Jurkat, Clone E6-1 (cell line): ENCODE results near the gene GID4.

Experiments
- DNase-seq: peaks from one replicate; pipeline ENCODE4 v3.0.0-alpha.2; 2011; ENCODE audit warnings: low read depth, low spot score
- H3K4me3 ChIP-seq: 2 replicates; pipeline ENCODE4 v1.5.1; 2011; ENCODE audit warnings: mild to moderate bottlenecking, low read length, control low read depth, moderate library complexity

GID4 gene

GRCh38 chr17:18087610-18088491, 48.6 kb downstream of the GID4 start, which contains the start of gene DRG2:
Gene DRG2, plus strand, starts transcription at chr17:18087948. Its CDS starts 76 bp downstream, at chr17:18088024.
- peak within 1 kb of the TSS; percentile 98 for H3K4me3 ChIP-seq
- DNase-seq: peak; percentile 81

- no peak overlapping the region for H3K4me3 ChIP-seq
- DNase-seq: no peak
Observed at GRCh38 chr17:18089613-18090012, 50.4 kb downstream of the GID4 start.

- peak; percentile 32 for DNase-seq
- no peak overlapping the region for H3K4me3 ChIP-seq
Observed at GRCh38 chr17:18093616-18094408, 54.6 kb downstream of the GID4 start.

- no peak overlapping the region for H3K4me3 ChIP-seq
- no peak for DNase-seq
Observed at GRCh38 chr17:18094409-18094807, 55.2 kb downstream of the GID4 start.

- no peak for DNase-seq
Observed at GRCh38 chr17:18099516-18099915, 60.3 kb downstream of the GID4 start.

GRCh38 chr17:18100616-18101015, 61.4 kb downstream of the GID4 start:
- no peak overlapping the region for H3K4me3 ChIP-seq
- DNase-seq: no peak

More at GRCh38 chr17:18099516-18099915, 60.3 kb downstream of the GID4 start:
- no peak overlapping the region for H3K4me3 ChIP-seq

GRCh38 chr17:18101828-18102227, 62.6 kb downstream of the GID4 start:
- no peak for DNase-seq
- no peak overlapping the region for H3K4me3 ChIP-seq

GRCh38 chr17:18102640-18103039, 63.4 kb downstream of the GID4 start:
- DNase-seq: no peak
- no peak overlapping the region for H3K4me3 ChIP-seq

- DNase-seq: no peak
- H3K4me3 ChIP-seq: no peak overlapping the region
Observed at GRCh38 chr17:18105027-18105426, 65.8 kb downstream of the GID4 start.

GRCh38 chr17:18105595-18105994, 66.4 kb downstream of the GID4 start:
- DNase-seq: no peak

GRCh38 chr17:18106211-18106610, 67.0 kb downstream of the GID4 start:
- no peak overlapping the region for H3K4me3 ChIP-seq
- no peak for DNase-seq

More at GRCh38 chr17:18105595-18105994, 66.4 kb downstream of the GID4 start:
- H3K4me3 ChIP-seq: no peak overlapping the region

- H3K4me3 ChIP-seq: no peak overlapping the region
- no peak for DNase-seq
Observed at GRCh38 chr17:18107061-18107790, 68.0 kb downstream of the GID4 start.

GRCh38 chr17:18107971-18108370, 68.8 kb downstream of the GID4 start:
- no peak for DNase-seq
- no peak overlapping the region for H3K4me3 ChIP-seq

- DNase-seq: no peak
- no peak within 1 kb of the TSS for H3K4me3 ChIP-seq
Observed at GRCh38 chr17:18108401-18109312, 69.4 kb downstream of the GID4 start, which contains the start of gene MYO15A. Gene MYO15A, plus strand, starts transcription at chr17:18108756. Its CDS starts 10,045 bp downstream, at chr17:18118801.

GRCh38 chr17:18109935-18110485, 70.8 kb downstream of the GID4 start:
- H3K4me3 ChIP-seq: no peak overlapping the region
- DNase-seq: no peak

- no peak overlapping the region for H3K4me3 ChIP-seq
- DNase-seq: no peak
Observed at GRCh38 chr17:18110636-18111145, 71.5 kb downstream of the GID4 start.

GRCh38 chr17:18111330-18111971, 72.2 kb downstream of the GID4 start:
- no peak overlapping the region for H3K4me3 ChIP-seq
- DNase-seq: no peak
